ENCODE data around the gene HMGN3.

DNA sequence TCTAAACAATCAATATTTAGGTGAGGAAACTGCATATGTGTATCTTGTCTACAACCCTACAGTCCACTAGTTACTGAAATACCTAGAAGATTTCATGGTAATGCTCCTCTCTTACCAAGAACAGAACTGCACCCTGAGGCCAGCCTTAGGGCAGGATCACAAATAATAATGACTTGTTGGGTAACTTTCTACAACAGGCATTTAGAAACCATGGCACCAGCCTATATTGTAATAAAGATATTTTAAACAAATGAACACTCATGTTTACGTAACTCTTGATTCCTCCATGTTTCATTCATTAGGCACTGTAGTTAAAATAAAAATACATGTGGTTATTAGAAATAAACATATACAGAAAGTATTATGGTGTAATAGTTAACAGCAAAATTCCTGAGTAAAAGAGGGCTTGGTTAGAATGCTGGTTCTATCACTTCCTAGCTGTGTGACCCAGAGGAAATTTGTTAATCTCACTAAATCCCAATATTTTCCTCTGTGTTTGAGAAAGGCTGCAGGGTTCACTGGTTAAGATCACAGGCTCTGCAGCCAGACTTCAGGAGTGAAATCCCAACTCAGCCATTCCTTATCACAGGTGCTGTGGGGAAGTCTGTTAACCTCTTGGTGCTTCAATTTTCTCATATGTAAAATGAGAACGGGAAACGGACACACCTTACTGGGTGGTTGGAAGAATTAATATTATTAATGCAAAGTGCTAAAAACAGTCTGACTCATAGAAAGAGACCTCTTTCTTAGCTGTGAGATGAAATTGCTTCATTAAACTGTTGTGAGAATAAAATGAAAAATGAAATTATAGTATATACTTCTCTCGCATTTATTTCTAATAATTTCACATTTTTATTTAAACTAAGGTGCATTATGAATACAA, 8.5 kb downstream of the HMGN3 start:
- TF ChIP-seq, protein P1, sequence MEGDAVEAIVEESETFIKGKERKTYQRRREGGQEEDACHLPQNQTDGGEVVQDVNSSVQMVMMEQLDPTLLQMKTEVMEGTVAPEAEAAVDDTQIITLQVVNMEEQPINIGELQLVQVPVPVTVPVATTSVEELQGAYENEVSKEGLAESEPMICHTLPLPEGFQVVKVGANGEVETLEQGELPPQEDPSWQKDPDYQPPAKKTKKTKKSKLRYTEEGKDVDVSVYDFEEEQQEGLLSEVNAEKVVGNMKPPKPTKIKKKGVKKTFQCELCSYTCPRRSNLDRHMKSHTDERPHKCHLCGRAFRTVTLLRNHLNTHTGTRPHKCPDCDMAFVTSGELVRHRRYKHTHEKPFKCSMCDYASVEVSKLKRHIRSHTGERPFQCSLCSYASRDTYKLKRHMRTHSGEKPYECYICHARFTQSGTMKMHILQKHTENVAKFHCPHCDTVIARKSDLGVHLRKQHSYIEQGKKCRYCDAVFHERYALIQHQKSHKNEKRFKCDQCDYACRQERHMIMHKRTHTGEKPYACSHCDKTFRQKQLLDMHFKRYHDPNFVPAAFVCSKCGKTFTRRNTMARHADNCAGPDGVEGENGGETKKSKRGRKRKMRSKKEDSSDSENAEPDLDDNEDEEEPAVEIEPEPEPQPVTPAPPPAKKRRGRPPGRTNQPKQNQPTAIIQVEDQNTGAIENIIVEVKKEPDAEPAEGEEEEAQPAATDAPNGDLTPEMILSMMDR (IDR thresholded peaks at IDR 0.05): no peak
- no peak for TF ChIP-seq POLR2A (IDR thresholded peaks at IDR 0.05)

All from breast epithelium (tissue), 3 donors.